ENCODE data around the gene GGTLC2.
"Not testable (repeated sequence)": the region's sequence is repeated elsewhere in the genome, so short reads cannot be mapped to it uniquely, and the experiment has no call there.

GGTLC2 gene

DNA sequence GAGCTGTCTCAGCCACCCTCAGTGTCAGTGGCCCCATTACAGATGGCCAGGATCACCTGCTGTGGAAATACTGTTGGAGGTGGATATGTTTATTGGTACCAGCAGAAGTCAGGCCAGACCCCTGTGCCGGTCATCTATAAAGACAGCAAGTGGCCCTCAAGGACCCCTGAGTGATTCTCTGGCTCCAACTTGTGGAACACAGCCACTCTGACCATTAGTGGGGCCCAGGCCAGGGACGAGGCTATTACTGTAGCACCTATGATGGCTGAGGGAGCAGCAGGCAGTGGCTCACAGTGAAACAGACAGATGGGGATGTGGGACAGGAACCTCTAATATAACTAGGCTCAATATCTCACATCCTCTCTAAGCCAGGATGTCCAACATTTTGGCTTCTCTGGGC lies 25.5 kb upstream of the GGTLC2 start:
- H3K4me3 ChIP-seq (ENCODE audit: low read length) = no peak overlapping the region
- TF ChIP-seq ZNF274 (IDR thresholded peaks at IDR 0.05; ENCODE audit: low read depth, low read length) = no peak

DNA sequence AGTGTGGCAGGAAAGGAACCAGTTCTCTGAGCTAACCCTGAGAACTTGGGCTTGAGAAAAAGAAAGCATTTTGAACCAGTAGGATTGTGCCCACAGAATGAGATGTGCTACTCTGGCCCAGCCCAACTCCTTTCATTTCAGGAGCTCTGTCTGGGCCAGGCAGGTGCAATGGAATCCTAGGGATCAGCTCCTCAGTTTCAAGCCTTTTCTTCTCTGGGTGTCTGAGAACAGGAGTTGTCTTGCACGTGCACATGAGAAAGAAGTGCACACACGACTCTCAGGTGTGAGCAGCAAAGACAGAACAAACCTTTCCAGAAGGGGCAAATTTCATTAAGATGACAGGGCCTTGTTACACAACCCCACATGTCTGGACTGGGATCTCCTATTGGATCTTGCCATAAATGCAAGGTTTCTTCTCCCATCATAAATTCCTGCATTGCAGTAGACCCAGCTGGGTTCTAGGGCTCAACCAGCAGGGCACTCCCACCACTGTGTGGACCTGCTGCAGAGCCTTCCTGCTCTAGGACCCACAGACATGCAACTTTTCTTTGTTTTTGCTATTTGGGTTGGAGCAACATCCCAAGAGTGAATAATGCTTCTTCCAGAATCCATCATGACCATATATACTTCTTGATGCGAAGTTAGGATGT lies 24.5 kb upstream of the GGTLC2 start:
- H3K4me3 ChIP-seq (ENCODE audit: low read length) = no peak overlapping the region
- no peak for TF ChIP-seq ZNF274 (IDR thresholded peaks at IDR 0.05; ENCODE audit: low read depth, low read length)

DNA sequence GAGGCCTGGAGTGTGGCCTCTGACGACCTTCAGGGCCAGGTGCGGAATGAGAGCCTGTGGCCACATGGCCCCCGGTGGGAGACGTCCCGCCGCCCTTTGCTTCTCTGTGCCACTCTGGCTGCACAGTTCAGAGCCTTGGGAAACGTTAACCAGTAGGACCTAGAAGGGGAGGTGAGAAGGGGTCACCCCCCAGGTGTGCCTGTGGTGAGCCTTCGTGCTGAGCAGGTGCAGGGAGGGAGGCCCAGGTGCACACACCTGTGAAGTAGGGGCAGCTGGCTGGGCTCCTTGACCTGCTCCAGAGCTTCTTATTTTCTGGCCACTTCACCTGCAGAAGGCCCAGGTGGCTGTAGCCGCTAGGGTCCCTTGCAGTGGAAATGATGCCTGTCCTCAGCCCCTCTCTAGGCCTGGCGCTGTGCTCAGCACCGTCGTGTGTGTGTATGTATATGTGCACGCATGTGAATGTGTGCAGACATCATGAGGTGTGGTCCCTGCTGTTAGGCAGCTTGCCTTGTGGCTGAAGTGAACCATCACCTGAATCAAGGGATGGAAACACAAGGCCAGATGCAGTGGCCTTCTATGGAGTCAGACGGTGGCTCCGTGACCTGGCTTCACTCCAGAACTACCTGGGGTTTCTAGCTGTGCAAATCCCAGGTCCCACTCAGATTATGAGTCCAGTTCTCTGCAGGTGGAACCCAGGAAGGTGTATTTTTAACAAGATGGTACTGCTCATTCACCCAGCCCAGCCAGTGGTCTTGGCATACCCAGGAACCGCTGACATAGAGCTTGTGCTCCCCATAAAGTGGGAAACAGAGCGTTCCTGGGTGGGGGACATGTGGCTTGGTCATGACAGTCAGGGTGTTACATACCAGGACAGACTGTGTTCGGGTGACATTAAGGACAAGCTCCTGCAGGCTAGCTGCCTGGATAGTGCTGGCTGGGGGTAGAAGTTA lies 15.6 kb upstream of the GGTLC2 start:
- not testable (repeated sequence) for H3K4me3 ChIP-seq (ENCODE audit: low read length)

DNA sequence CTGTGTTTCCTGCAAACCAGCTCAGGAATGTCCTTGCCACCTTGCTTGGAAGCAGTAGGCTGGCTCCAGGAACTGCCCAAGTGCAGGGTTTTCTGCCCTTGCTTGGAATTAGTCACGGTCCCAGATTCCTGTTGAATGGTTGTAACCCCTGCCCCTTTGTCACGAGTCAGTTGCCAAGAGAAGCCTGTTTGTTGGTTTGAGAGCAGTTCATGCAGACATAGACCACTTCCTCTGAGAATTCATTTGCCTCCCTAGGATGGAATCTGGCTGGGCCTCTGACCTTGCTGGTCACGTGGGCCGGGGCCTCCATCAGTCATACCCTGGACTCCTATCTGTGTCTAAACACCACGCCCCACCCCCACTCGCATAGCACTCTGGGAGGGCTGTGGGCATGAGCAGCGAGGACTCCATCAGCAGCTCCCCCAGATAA lies 13.2 kb upstream of the GGTLC2 start:
- not testable (repeated sequence) for H3K4me3 ChIP-seq (ENCODE audit: low read length)

DNA sequence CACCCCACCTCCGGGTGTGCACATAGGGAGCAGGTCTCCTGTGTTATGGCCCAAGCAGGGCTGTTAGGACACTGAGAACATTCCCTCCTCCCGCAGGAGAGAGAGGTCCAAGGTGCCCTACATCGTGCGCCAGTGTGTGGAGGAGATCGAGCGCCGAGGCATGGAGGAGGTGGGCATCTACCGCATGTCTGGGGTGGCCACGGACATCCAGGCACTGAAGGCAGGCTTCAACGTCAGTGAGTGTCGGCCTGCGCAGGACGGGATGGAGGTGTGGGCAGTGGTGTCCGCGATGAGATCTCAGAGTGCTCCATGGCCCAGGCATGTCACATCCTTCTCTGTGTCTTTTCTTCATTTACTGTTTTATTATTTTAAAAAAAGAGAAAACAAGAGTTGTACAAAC lies 12.2 kb upstream of the GGTLC2 start:
- H3K4me3 ChIP-seq (ENCODE audit: low read length) = not testable (repeated sequence)

DNA sequence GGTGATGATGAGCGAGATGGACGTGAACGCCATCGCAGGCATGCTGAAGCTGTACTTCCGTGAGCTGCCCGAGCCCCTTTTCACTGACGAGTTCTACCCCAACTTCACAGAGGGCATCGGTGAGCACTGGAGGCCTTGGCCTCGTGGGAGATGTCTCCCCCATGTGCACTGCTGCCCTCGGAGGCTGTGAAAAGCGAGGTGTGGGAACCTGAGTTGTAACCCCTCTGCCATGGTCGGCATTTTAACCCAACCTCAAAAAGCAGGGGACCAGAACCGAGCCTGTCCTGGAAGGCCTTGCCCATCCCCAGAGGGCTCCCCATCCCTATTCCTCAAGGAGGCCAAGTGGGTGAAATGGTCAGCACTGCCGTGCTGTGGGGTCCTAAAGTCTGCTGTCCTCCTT lies 10.9 kb upstream of the GGTLC2 start:
- not testable (repeated sequence) for H3K4me3 ChIP-seq (ENCODE audit: low read length)

DNA sequence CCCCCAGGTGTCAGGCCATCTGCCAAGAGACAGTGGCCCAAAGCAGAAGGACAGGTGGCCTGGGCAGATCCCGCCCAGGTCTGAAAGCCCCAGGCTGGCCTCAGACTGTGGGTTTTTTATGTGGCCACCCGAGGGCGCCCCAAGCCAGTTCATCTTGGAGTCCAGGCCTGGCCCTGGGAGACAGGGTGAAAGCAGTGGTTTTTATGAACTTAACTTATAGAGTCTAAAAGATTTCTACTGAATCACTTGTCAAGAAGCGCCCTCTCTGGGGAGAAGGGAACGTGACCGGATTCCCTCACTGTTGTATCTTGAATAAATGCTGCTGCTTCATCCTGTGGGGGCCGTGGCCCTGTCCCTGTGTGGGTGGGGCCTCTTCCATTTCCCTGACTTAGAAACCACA lies 8.2 kb upstream of the GGTLC2 start:
- H3K4me3 ChIP-seq (ENCODE audit: low read length) = not testable (repeated sequence)

DNA sequence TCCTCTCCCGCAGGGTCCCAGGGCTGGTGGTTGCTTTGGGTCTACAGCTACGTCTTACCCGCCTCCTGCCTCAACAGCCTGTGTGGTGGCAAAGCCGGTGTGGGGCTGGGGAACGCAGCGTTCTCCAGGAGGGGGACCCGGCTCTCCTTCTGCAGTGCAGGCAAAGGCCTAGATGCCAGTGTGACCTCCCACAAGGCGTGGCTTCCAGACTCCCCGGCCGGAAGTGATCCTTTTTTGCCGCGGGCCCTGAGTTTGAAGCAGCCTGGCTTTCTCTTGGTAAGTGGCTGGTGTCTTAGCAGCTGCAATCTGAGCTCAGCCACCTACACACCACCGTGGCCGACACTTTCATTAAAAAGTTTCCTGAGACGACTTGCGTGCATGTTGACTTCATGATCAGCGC lies 6.1 kb upstream of the GGTLC2 start:
- H3K4me3 ChIP-seq (ENCODE audit: low read length) = not testable (repeated sequence)

DNA sequence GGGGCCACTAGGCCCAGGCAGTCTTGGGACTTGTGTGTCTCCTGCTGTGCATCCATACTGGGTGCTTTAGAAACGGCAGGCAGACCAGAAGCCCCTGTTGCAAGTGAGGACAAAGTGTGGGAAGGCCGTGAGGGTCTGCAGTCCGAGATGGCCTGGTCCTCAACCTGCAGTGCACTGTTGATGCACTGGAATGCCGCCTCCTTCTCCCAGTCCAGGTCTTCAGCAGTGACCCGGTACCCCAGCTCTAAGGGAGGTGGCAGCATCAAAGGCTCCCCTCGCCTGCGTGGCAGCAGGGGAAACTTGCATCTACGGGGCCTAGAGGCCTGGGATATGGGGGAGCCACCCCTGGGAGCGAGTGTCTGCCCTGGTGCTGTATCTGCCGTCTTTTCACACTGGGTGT lies 2.2 kb upstream of the GGTLC2 start:
- H3K4me3 ChIP-seq (ENCODE audit: low read length) = not testable (repeated sequence)

DNA sequence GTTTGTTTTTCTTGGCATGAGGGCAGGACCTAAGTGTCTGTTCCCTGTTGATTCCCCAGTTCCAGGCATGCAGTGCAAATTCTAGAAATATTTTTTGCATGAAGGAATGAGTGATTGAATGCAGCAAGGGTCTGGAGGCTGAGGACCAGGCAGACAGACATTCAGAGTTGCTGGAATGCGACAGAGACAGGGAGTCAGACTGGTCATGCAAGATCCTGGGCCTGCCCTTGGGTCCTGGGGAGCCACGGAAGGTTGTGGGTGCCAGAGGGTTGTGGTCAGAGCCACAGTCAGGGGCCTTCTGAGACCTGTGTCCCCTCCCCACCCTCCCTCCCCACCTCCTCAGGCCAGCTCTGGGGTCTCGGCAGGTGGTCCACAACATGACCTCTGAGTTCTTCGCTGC lies 1.6 kb downstream of the GGTLC2 start:
- not testable (repeated sequence) for H3K4me3 ChIP-seq (ENCODE audit: low read length)

DNA sequence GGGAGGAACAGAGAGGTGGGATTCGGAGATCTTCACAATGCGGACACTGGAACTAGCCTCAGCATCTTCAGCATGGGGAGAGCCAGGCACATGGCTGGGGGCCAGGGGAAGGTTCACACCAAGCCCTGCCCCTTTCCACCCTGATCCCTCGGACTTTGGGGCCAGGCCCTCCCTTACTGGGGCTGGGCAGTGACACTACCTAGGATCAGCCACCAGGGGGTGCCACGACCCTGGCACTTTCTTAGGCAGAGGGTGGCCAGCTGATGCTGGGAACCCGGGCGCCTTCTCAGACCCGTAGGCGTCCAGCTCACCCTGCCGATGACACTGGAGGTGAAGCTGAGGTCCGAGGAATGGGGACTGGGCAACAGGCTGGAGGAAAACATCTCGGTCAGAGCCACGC lies 3.5 kb downstream of the GGTLC2 start:
- not testable (repeated sequence) for H3K4me3 ChIP-seq (ENCODE audit: low read length)

DNA sequence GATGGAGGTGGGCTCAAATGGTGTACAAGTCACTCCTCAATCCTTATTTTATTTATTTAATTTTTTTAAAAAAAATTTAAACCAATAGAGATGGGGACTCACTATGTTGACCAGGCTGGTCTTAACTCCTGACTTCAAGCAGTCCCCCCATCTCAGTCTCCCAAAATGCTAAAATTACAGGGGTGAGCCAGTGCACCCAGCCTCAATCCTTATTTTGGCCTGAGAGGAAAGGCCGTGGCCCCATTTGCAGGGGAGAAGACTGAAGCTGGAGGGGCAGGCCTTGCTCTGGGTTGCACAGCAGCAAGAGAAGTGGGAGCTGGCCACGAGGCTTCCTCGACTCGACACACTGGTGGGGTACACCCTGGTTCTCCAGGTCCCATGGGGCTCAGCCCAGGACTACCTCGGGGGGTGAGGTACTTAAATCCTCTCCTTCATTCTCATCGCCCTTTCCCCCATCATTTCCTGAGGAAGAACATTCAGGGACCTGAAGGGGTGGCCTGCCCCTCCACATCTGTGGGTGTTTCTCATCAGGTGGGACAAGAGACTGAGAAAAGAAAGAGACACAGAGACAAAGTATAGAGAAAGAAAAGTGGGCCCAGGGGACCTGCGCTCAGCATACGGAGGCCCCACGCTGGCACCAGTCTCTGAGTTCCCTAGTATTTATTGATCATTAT lies 4.6 kb downstream of the GGTLC2 start:
- not testable (repeated sequence) for H3K4me3 ChIP-seq (ENCODE audit: low read length)

DNA sequence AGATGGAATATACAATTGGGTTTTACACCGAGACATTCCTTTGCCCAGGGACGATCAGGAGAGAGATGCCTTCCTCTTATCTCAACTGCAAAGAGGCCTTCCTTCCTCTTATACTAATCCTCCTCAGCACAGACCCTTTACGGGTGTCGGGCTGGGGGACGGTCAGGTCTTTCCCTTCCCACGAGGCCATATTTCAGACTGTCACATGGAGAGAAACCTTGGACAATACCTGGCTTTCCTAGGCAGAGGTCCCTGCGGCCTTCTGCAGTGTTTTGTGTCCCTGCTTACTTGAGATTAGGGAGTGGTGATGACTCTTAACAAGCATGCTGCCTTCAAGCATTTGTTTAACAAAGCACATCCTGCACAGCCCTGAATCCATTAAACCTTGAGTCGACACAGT lies 5.3 kb downstream of the GGTLC2 start:
- H3K4me3 ChIP-seq (ENCODE audit: low read length) = not testable (repeated sequence)

DNA sequence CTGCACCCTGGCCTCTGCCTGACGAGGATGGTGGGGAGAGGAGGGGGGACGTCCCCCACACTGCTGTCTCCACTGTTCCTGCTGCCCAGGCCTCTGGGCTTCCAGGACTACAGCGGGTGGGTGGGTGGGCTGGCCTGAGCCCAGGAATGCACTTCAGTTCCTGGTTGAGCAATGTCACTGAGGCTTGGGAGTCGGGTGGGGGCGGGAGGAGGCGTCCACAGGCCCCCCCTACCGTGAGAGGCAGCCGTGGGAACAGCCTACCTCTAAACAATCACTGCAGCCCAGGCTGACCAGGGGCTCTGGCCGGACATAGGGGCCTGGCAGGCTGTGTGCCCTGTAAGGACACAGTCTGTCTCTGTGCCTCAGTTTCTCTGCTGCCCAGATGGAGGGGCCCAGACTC lies 6.0 kb downstream of the GGTLC2 start:
- not testable (repeated sequence) for H3K4me3 ChIP-seq (ENCODE audit: low read length)

DNA sequence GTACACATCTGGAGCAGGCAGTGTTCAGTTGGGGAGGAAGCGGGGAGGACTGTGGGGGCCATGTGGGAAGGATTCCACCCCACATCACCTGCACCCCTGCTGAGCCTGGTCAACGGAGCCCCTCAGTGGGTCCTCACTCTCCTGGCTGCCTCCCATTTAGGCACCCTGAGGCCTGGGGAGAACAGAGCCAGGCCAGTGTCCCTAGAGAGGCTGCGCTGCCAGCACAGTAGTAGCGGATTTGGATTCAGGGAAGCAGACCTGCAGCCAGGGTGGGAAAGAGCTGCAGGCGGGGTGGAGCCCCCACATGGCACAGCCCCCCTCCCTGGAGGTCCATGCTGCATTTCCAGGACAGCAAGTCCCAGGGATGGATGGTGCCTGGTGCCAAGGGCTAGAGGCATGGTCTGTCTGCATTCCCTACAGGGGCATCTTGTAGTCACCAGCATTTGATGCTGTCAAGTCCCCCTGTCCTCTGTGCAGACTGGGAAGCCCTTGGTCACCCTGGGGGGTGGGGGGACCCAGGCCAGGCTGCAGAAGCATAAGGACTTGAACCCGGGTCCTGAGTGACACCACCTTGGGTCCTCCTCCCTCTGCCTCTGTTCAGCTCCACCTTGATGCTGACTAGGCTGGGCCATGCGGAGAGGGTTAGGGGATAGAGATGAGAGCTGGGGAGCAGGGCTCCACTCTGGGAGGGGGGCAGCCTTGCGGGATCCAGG lies 6.5 kb downstream of the GGTLC2 start:
- not testable (repeated sequence) for H3K4me3 ChIP-seq (ENCODE audit: low read length)

DNA sequence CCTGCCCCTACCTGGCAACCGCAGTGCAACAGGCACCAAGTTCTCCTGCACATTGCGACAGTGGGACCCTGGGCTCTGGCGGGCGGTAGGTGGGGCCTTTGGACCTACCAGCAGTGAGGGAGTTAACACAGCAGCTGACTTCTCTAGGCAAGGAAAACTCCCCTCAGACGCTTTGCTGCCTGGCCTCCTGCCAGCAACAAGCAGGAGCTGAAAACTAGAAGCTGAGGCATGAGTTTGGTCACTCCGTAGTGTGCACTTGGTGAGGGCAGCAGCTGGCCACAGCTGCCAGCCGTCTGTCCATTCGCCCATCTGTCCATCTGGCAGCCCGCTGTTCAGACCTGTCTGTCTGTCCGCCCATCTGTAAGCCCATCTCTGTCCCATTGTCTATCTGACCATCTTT lies 7.2 kb downstream of the GGTLC2 start:
- not testable (repeated sequence) for H3K4me3 ChIP-seq (ENCODE audit: low read length)

DNA sequence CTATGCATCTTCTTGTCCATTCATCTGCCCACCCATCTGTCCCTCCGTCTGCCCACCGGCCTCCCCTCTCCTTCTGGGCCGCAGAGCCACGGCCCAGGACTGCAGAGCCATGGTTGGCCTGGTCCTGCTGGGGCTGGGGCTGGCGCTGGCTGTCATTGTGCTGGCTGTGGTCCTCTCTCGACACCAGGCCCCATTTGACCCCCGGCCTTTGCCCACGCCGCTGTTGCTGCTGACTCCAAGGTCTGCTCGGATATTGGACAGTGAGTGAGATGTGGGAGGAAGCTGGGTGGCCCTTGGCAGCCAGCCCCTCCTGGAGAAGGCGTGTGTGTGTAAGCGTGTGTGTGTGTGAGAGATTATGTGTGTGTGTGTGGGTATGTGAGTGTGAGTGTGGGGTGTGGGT lies 7.7 kb downstream of the GGTLC2 start:
- H3K4me3 ChIP-seq (ENCODE audit: low read length) = not testable (repeated sequence)

DNA sequence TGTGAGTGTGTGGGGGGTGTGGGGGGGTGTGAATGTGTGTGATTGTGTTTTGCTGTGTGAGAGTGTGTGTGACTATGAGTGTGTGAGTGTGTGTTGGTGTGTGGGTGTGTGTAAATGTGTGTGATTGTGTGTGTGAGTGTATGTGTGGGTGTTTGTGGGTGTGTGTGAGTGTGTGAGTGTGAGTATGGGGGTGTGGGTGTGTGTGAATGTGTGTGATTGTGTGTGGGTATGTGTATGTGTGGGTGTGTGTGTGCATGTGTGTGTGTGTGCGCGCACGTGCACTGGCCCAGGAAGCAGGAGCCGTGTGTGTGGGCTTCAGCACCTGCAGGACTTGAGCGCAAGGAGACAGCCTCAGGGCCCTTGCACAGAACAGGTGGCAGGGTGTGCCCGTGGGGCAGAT lies 8.2 kb downstream of the GGTLC2 start:
- not testable (repeated sequence) for H3K4me3 ChIP-seq (ENCODE audit: low read length)

DNA sequence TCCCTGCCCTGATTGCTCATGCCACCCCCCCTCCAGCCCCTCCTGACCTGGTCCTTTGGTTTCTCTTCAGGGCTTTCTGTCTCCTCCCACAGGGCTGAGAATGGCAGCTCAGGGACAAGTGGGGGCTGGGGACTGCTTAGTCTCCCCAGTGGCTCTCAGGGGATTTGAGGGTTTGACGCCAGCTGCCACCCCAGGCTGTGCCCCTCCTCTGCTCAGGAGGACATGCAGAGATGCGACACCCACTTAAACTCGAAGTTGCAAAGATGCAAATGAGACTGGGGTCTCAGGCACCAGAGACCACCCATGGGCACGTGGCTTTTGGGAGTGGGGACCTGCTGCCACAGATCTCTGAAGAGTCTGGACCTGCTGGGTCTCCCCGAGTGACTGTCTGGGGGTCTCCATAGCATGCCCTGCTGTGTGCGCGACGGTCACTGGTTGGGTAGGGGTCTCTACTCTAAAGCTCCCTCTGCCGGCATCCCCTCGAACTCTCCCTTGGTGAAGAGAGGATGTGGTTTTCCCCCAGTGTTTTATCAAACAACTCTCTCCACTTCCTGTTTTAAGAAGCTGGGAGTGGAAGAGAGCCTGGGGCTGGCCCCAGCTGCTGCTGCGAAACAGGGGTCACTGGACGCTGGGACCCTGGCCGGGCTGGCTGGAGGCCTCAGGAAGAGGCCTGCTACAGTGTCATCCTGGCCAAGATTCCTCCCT lies 9.4 kb downstream of the GGTLC2 start:
- H3K4me3 ChIP-seq (ENCODE audit: low read length) = not testable (repeated sequence)

Data from GM08714 (cell line).